Measurements from ENCODE around the gene KHDRBS2.

DNA sequence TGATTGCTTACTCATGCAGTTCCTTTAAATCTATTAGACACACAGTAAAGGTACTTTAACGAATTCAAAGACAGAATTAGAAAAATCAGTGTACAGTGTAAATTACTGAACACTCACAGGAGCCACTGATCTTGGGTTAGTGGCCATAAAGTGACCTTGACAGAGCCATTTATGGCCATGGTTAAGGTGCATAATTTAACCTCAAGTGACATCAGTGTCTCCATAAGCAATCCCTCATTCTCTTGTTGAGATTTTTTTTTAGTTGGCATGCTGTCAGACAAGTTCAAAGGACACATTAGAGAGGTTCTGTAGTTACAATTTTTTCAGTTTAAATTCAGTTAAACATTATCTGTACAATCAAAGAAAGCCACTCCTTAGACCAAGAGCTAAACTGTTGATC, 334.4 kb downstream of the KHDRBS2 start:
- TF ChIP-seq, protein P1, sequence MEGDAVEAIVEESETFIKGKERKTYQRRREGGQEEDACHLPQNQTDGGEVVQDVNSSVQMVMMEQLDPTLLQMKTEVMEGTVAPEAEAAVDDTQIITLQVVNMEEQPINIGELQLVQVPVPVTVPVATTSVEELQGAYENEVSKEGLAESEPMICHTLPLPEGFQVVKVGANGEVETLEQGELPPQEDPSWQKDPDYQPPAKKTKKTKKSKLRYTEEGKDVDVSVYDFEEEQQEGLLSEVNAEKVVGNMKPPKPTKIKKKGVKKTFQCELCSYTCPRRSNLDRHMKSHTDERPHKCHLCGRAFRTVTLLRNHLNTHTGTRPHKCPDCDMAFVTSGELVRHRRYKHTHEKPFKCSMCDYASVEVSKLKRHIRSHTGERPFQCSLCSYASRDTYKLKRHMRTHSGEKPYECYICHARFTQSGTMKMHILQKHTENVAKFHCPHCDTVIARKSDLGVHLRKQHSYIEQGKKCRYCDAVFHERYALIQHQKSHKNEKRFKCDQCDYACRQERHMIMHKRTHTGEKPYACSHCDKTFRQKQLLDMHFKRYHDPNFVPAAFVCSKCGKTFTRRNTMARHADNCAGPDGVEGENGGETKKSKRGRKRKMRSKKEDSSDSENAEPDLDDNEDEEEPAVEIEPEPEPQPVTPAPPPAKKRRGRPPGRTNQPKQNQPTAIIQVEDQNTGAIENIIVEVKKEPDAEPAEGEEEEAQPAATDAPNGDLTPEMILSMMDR (IDR thresholded peaks at IDR 0.05; ENCODE audit: insufficient read depth, low read length, poor library complexity, severe bottlenecking) = no peak
- TF ChIP-seq EZH2phosphoT487 (conservative IDR thresholded peaks at IDR 0.05; ENCODE audit: low read length) = no peak
